Adrenal gland (tissue), 12 donors: Measurements from ENCODE around the gene PCSK1. TPM values are rescaled to one million over a fixed set of nuclear protein-coding genes. Genes with fewer than 3 reads are reported as not detected.
A peak's percentile ranks its signal among the peaks of the same experiment; 100 is the strongest.

Experiments
- DNase-seq, 7 donors: peaks; one replicate each; pipeline ENCODE4 v3.0.0-alpha.2; 2019 to 2020
- H3K27ac ChIP-seq, 5 donors: fragments of 200-600 bp; sonication (generic) in 4 of 5; 1 replicate in 3 of 5; 2 replicates in 2 of 5; pipeline versions ENCODE4 v1.5.1 to v1.8.0; 2016 to 2020; ENCODE audit warnings: mild to moderate bottlenecking in 1 of 5
- H3K27me3 ChIP-seq: fragments of 200-600 bp; 2 replicates; pipeline ENCODE4 v1.8.0; 2021
- H3K36me3 ChIP-seq, 2 donors: fragments of 200-600 bp; replicated peaks in 1 of 2; 1 replicate in 1 of 2; 2 replicates in 1 of 2; pipeline versions ENCODE4 v1.5.1 to v1.8.0; 2018 to 2022
- H3K4me1 ChIP-seq, 2 donors: fragments of 200-600 bp; replicated peaks in 1 of 2; 1 replicate in 1 of 2; 2 replicates in 1 of 2; pipeline versions ENCODE4 v1.5.1 to v1.8.0; 2018 to 2021
- H3K4me3 ChIP-seq, 4 donors: fragments of 200-600 bp; sonication (generic) in 3 of 4; one replicate each; pipeline ENCODE4 v1.5.1; 2016 to 2018
- H3K9me3 ChIP-seq, 3 donors: fragments of 200-600 bp; sonication (generic) in 1 of 3; replicated peaks in 1 of 3; 1 replicate in 2 of 3; 2 replicates in 1 of 3; pipeline versions ENCODE4 v1.5.1 to v1.8.0; 2016 to 2021
- POLR2A ChIP-seq, 2 donors: fragments of 450-650 bp; IDR thresholded peaks; one replicate each; pipeline ENCODE4 v1.6.1; 2017; ENCODE audit warnings: antibody characterized with exemption in 2 of 2, mild to moderate bottlenecking in 2 of 2, moderate library complexity in 1 of 2
- WGBS, 4 donors: extraction: QIAGEN DNeasy Blood & Tissue Kit in 2 of 4; methylation state at CpG; one replicate each; pipeline versions ENCODE4 v1.1.5 to v1.1.7; 2013 to 2017; 5-methylcytosine and 5-hydroxymethylcytosine counted together
- intact Hi-C, 2 donors: fragments of 100-400 bp; cut with DNase I; formaldehyde crosslinking; loops; one replicate each; pipeline versions ENCODE4 v1.14.1 to v1.15.0; 2022 to 2023
- polyA plus RNA-seq, 3 donors: library from polyadenylated mRNA; stranded (reverse); fragments of 200-250 nt in 2 of 3; fragments of 350-450 nt in 1 of 3; fragmentation: Illumina TruSeq in 1 of 3; extraction: RNeasy Lipid Tissue Mini Kit (QIAGEN cat#74804) in 1 of 3; gene quantifications; one replicate each; pipeline ENCODE4 v1.2.3, GENCODE V29; 2013 to 2014
- total RNA-seq, 9 donors: library from RNA; depleted of rRNA in 4 of 9; stranded (reverse); fragments of >200 nt in 4 of 9; fragments of 120-200 nt in 1 of 9; fragmentation: NEBNext Ultra II Directional in 1 of 9; extraction: Animal tissue kit (Norgen Biotek cat#: 25700) in 1 of 9; gene quantifications; one replicate each; pipeline versions ENCODE4 v1.1.0 to v1.2.4, GENCODE V29; 2013 to 2023
- TF ChIP-seq, protein P1 (sequence below), 6 experiments: fragments of 450-650 bp in 4 of 6; fragments of 200-600 bp in 2 of 6; sonication (generic) in 1 of 6; IDR thresholded peaks; 1 replicate in 5 of 6; 2 replicates in 1 of 6; pipeline versions ENCODE4 v1.5.1 to v1.8.0; 2016 to 2021; ENCODE audit warnings: antibody characterized with exemption in 6 of 6, mild to moderate bottlenecking in 2 of 6, moderate library complexity in 1 of 6
- donor health status: healthy with polysubstance abuse.
- donor health status: Bipolar disorder and iron deficiency.
- donor health status: DM: yes; HTN: yes; CAD: no.
- donor health status: DM: no; HTN: no; CAD: no.
- donor health status: DM: no; HTN: no; CAD: no.
- donor health status: DM: yes; HTN: yes; CAD: no.

PCSK1 gene
- total and polyA plus RNA-seq, 12 donors, result 0.39 to 8.4 (median 1.5) TPM

DNA sequence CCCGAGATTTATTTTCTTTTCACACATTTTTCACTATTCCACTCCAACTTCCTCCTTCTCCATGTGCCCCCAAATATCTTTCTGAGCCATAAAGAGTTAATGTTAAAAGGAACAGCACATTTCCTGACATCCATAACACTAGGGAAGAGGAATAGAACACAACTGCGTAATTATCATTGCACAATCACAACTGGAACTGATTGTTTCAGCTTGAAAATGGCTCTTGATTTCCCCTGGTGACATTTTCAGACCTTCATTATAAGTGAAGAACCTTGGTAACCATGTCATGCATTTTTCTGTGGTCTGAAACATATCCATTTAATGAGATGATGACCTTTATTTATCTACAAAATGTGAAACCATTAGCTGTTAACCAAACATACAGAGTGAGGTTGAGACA, 82.4 kb downstream of the PCSK1 start:
- Histone ChIP-seq H3K27me3 (no peaks in the 10 kb centered on the region), H3K9me3 (no peaks in the 10 kb centered on the region), H3K36me3 (no peaks in the 10 kb centered on the region), H3K4me3 (no peak overlapping the region), H3K4me1 (no peaks in the 10 kb centered on the region), H3K27ac (no peak overlapping the region)
- no peak for DNase-seq
- 37 to 51% (median 48%) methylated on average over 2 of the region's 2 CpGs for WGBS, 4 donors
- intact Hi-C loops, result no loop called here
- no peak for TF ChIP-seq POLR2A (IDR thresholded peaks at IDR 0.05)
- TF ChIP-seq, protein P1, sequence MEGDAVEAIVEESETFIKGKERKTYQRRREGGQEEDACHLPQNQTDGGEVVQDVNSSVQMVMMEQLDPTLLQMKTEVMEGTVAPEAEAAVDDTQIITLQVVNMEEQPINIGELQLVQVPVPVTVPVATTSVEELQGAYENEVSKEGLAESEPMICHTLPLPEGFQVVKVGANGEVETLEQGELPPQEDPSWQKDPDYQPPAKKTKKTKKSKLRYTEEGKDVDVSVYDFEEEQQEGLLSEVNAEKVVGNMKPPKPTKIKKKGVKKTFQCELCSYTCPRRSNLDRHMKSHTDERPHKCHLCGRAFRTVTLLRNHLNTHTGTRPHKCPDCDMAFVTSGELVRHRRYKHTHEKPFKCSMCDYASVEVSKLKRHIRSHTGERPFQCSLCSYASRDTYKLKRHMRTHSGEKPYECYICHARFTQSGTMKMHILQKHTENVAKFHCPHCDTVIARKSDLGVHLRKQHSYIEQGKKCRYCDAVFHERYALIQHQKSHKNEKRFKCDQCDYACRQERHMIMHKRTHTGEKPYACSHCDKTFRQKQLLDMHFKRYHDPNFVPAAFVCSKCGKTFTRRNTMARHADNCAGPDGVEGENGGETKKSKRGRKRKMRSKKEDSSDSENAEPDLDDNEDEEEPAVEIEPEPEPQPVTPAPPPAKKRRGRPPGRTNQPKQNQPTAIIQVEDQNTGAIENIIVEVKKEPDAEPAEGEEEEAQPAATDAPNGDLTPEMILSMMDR (IDR thresholded peaks at IDR 0.05), result no peak

- intact Hi-C loops, result loop anchor here (5.0 kb wide), 2 partner anchors 249 to 254 kb away; no protein-coding TSS in a partner anchor
- no peak overlapping the region for H3K27ac ChIP-seq
- 73 to 89% (median 80%) methylated on average over 1 of the region's 1 CpG for WGBS, 4 donors
These were observed 84.5 kb downstream of the PCSK1 start for GRCh38 chr5:96348536-96348935.

GRCh38 chr5:96347502-96348292, 85.4 kb downstream of the PCSK1 start:
- intact Hi-C loops, result loop anchor here (5.0 kb wide), 2 partner anchors 250 to 255 kb away; no protein-coding TSS in a partner anchor
- H3K9me3 ChIP-seq, result no peaks in the 10 kb centered on the region
- 67 to 75% (median 71%) methylated on average over 4 of the region's 4 CpGs for WGBS, 4 donors
- no peak for DNase-seq
- H3K27me3 ChIP-seq, result no peaks in the 10 kb centered on the region
- TF ChIP-seq POLR2A (IDR thresholded peaks at IDR 0.05), result no peak
- TF ChIP-seq, protein P1 (IDR thresholded peaks at IDR 0.05), result no peak
- H3K27ac ChIP-seq, result no peak overlapping the region
- no peaks in the 10 kb centered on the region for H3K4me1 ChIP-seq
- H3K4me3 ChIP-seq, result no peak overlapping the region
- H3K36me3 ChIP-seq, result no peaks in the 10 kb centered on the region

More at GRCh38 chr5:96348536-96348935, 84.5 kb downstream of the PCSK1 start:
- H3K36me3 ChIP-seq, result no peaks in the 10 kb centered on the region
- H3K9me3 ChIP-seq, result no peaks in the 10 kb centered on the region
- H3K4me3 ChIP-seq, result no peak overlapping the region
- H3K27me3 ChIP-seq, result no peaks in the 10 kb centered on the region
- H3K4me1 ChIP-seq, result no peaks in the 10 kb centered on the region
- no peak for DNase-seq
- TF ChIP-seq, protein P1 (IDR thresholded peaks at IDR 0.05), result no peak

- intact Hi-C loops, result loop anchor here (5.0 kb wide), 2 partner anchors 252 to 257 kb away; no protein-coding TSS in a partner anchor
- H3K4me1 ChIP-seq, result peaks cover 0 to 1% of the 10 kb centered on the region in 2 donors
- no peak overlapping the region for H3K4me3 ChIP-seq
- H3K27ac ChIP-seq, result no peak overlapping the region
- DNase-seq, result peak in 5 of 7 donors; percentile 25 to 56 (median 30)
- H3K9me3 ChIP-seq, result no peaks in the 10 kb centered on the region
- 28 to 32% (median 32%) methylated on average over 6 of the region's 6 CpGs for WGBS, 4 donors
- no peak for TF ChIP-seq POLR2A (IDR thresholded peaks at IDR 0.05)
- TF ChIP-seq, protein P1 (IDR thresholded peaks at IDR 0.05), result peak; percentile 27 to 79 (median 73)
- no peaks in the 10 kb centered on the region for H3K36me3 ChIP-seq
- no peaks in the 10 kb centered on the region for H3K27me3 ChIP-seq
These were observed 88.1 kb downstream of the PCSK1 start for GRCh38 chr5:96344678-96345577.
